ENCODE measurements around the gene CLDN18.

Gene CLDN18

GRCh38 chr3:137990427-137990826 lies 19.5 kb upstream of the CLDN18 start:
- TF ChIP-seq, protein P1, sequence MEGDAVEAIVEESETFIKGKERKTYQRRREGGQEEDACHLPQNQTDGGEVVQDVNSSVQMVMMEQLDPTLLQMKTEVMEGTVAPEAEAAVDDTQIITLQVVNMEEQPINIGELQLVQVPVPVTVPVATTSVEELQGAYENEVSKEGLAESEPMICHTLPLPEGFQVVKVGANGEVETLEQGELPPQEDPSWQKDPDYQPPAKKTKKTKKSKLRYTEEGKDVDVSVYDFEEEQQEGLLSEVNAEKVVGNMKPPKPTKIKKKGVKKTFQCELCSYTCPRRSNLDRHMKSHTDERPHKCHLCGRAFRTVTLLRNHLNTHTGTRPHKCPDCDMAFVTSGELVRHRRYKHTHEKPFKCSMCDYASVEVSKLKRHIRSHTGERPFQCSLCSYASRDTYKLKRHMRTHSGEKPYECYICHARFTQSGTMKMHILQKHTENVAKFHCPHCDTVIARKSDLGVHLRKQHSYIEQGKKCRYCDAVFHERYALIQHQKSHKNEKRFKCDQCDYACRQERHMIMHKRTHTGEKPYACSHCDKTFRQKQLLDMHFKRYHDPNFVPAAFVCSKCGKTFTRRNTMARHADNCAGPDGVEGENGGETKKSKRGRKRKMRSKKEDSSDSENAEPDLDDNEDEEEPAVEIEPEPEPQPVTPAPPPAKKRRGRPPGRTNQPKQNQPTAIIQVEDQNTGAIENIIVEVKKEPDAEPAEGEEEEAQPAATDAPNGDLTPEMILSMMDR (IDR thresholded peaks at IDR 0.05; ENCODE audit: poor library complexity, severe bottlenecking), result no peak
- Histone ChIP-seq H3K27ac (ENCODE audit: poor library complexity, severe bottlenecking) (no peak overlapping the region), H3K36me3 (ENCODE audit: low read depth) (no peaks in the 10 kb centered on the region), H3K4me1 (ENCODE audit: insufficient read depth, poor library complexity, severe bottlenecking) (no peaks in the 10 kb centered on the region), H3K27me3 (ENCODE audit: insufficient read depth, poor library complexity, severe bottlenecking) (no peaks in the 10 kb centered on the region), H3K4me3 (ENCODE audit: severe bottlenecking) (no peak overlapping the region), H3K9me3 (ENCODE audit: severe bottlenecking) (peaks cover 5% of the 10 kb centered on the region)
- ATAC-seq (ENCODE audit: low read depth) (peak; percentile 51), DNase-seq (ENCODE audit: low spot score) (no peak)

- TF ChIP-seq, protein P1 (IDR thresholded peaks at IDR 0.05; ENCODE audit: poor library complexity, severe bottlenecking), result no peak
- ATAC-seq (ENCODE audit: low read depth) (no peak), DNase-seq (ENCODE audit: low spot score) (no peak)
These were observed 17.4 kb upstream of the CLDN18 start for GRCh38 chr3:137992592-137992991.

GRCh38 chr3:137998121-137999042 lies 11.6 kb upstream of the CLDN18 start:
- peaks cover 5% of the 10 kb centered on the region for H3K9me3 ChIP-seq (ENCODE audit: severe bottlenecking)
- no peak for DNase-seq (ENCODE audit: low spot score)
- no peaks in the 10 kb centered on the region for H3K4me1 ChIP-seq (ENCODE audit: insufficient read depth, poor library complexity, severe bottlenecking)
- 0 out of 3 replicates have a peak, but pooled peaks have one; percentile 36 for ATAC-seq (ENCODE audit: low read depth)
- no peak overlapping the region for H3K27ac ChIP-seq (ENCODE audit: poor library complexity, severe bottlenecking)
- H3K27me3 ChIP-seq (ENCODE audit: insufficient read depth, poor library complexity, severe bottlenecking), result no peaks in the 10 kb centered on the region
- no peak overlapping the region for H3K4me3 ChIP-seq (ENCODE audit: severe bottlenecking)
- TF ChIP-seq, protein P1 (IDR thresholded peaks at IDR 0.05; ENCODE audit: poor library complexity, severe bottlenecking), result no peak
- H3K36me3 ChIP-seq (ENCODE audit: low read depth), result no peaks in the 10 kb centered on the region

More at GRCh38 chr3:137992592-137992991, 17.4 kb upstream of the CLDN18 start:
- H3K36me3 ChIP-seq (ENCODE audit: low read depth), result no peaks in the 10 kb centered on the region
- no peak overlapping the region for H3K27ac ChIP-seq (ENCODE audit: poor library complexity, severe bottlenecking)
- H3K9me3 ChIP-seq (ENCODE audit: severe bottlenecking), result peaks cover 5% of the 10 kb centered on the region
- no peak overlapping the region for H3K4me3 ChIP-seq (ENCODE audit: severe bottlenecking)
- no peaks in the 10 kb centered on the region for H3K27me3 ChIP-seq (ENCODE audit: insufficient read depth, poor library complexity, severe bottlenecking)
- no peaks in the 10 kb centered on the region for H3K4me1 ChIP-seq (ENCODE audit: insufficient read depth, poor library complexity, severe bottlenecking)

DNA sequence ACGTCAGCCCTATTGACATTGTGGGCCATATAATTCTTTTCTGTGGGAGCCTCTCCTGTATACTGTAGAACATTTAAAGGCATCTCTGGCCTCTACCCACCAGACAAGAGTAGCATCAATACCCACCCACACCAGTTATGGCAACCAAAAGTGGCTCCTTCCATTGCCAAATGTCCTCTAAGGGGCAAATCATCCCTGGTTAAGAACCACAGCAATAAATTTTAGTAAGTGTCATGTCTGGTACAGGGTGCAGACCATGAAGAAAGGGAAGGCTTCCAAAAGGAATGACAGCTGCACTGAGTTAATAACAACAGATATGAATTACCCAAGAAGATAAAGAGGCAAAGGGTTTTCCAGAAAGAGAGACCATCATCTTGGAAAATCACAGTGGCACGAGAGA lies 6.9 kb upstream of the CLDN18 start:
- TF ChIP-seq, protein P1 (IDR thresholded peaks at IDR 0.05; ENCODE audit: poor library complexity, severe bottlenecking), result no peak
- ATAC-seq (ENCODE audit: low read depth), result no peak
- H3K4me3 ChIP-seq (ENCODE audit: severe bottlenecking), result no peak overlapping the region
- no peak for DNase-seq (ENCODE audit: low spot score)
- no peaks in the 10 kb centered on the region for H3K9me3 ChIP-seq (ENCODE audit: severe bottlenecking)
- H3K36me3 ChIP-seq (ENCODE audit: low read depth), result no peaks in the 10 kb centered on the region
- no peaks in the 10 kb centered on the region for H3K4me1 ChIP-seq (ENCODE audit: insufficient read depth, poor library complexity, severe bottlenecking)
- H3K27me3 ChIP-seq (ENCODE audit: insufficient read depth, poor library complexity, severe bottlenecking), result no peaks in the 10 kb centered on the region
- H3K27ac ChIP-seq (ENCODE audit: poor library complexity, severe bottlenecking), result no peak overlapping the region

DNA sequence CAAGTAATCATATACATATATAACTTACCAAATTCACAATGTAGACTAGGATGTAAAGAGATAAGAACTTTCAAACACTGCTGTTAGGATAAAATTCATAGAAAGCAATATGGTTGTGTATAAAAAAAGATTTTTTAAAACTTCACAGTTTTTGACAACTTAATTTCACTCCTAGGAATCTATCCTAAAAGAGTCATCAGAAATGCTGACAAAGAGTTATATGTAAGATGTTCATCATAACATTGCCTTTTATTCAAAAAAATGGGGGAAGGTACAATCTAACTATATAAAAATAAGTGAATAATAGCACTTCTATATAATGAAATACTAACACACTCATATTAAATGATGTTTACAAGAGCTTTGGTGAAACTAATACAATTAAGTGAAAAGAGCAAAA lies 4.3 kb upstream of the CLDN18 start:
- Histone ChIP-seq H3K4me1 (ENCODE audit: insufficient read depth, poor library complexity, severe bottlenecking) (no peaks in the 10 kb centered on the region), H3K4me3 (ENCODE audit: severe bottlenecking) (no peak overlapping the region), H3K27ac (ENCODE audit: poor library complexity, severe bottlenecking) (no peak overlapping the region), H3K36me3 (ENCODE audit: low read depth) (no peaks in the 10 kb centered on the region), H3K9me3 (ENCODE audit: severe bottlenecking) (no peaks in the 10 kb centered on the region), H3K27me3 (ENCODE audit: insufficient read depth, poor library complexity, severe bottlenecking) (no peaks in the 10 kb centered on the region)
- ATAC-seq (ENCODE audit: low read depth), result no peak
- TF ChIP-seq, protein P1 (IDR thresholded peaks at IDR 0.05; ENCODE audit: poor library complexity, severe bottlenecking), result no peak
- no peak for DNase-seq (ENCODE audit: low spot score)
